GM10266 (cell line): Measurements from ENCODE around the gene CD80.

ENCODE experiments used
- DNase-seq: peaks from one replicate; pipeline ENCODE4 v3.0.0; 2012; ENCODE audit errors: extremely low spot score
- CTCF ChIP-seq: IDR thresholded peaks from 2 replicates; pipeline ENCODE4 v1.5.1; 2012; ENCODE audit warnings: mild to moderate bottlenecking, low read depth; ENCODE audit not compliant: control insufficient read depth, insufficient read depth; ENCODE audit errors: missing control alignments

CD80 gene

GRCh38 chr3:119559441-119559963 lies at the start of gene CD80:
Gene CD80 (minus strand): TSS chr3:119559614. CDS start chr3:119557728, 1,886 bp downstream.
- peak; percentile 73 for TF ChIP-seq CTCF
- peak; percentile 54 for DNase-seq

- TF ChIP-seq CTCF: no peak
Measured at GRCh38 chr3:119608405-119609000, 49.1 kb upstream of the CD80 start.

GRCh38 chr3:119604878-119605277 lies 45.5 kb upstream of the CD80 start:
- no peak for TF ChIP-seq CTCF
- no peak for DNase-seq

More at GRCh38 chr3:119608405-119609000, 49.1 kb upstream of the CD80 start:
- no peak for DNase-seq

- TF ChIP-seq CTCF: no peak
- no peak for DNase-seq
Measured at GRCh38 chr3:119602676-119603075, 43.3 kb upstream of the CD80 start.

- no peak for TF ChIP-seq CTCF
- no peak for DNase-seq
Measured at GRCh38 chr3:119601154-119601553, 41.7 kb upstream of the CD80 start.

- peak; percentile 93 for TF ChIP-seq CTCF
- DNase-seq: peak; percentile 57
Measured at GRCh38 chr3:119600732-119601131, 41.3 kb upstream of the CD80 start.

- TF ChIP-seq CTCF: no peak
- no peak for DNase-seq
Measured at GRCh38 chr3:119599558-119600174, 40.3 kb upstream of the CD80 start.
